ENCODE results near the gene KRTAP5-11.
"Not testable (repeated sequence)": the region's sequence is repeated elsewhere in the genome, so short reads cannot be mapped to it uniquely, and the experiment has no call there.

DNA sequence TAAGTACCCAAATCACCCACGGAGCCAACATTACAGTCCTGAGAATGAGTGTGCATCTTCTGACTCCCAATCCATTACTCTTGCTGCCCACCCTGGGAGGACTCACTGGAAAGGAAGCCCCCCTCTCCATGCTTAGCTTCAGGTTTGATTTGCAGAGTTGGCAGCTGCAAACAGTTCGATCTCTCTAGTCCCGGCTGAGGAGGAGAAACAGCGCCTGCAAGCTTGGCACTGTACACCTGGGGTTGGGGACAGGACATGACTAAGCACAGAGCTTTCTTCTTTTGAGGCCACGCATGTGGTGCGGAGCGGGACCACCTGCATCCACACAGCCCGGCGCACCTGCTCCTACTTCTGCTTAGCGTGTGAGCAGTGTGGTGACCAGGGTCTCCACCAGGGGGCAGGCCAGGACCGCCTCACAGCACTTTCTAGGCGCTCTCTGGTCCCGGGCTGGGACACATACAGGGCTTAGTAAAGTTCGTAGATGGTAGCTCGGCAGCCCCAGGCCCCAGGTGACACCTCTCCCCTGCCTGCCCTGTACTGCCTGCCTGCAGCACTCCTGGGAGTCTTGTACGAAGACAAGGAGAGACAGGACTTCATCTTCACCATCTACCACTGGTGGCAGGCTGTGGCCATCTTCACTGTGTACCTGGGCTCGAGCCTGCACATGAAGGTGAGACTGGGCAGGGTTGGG, 22.3 kb upstream of the KRTAP5-11 start:
- TF ChIP-seq, protein P1, sequence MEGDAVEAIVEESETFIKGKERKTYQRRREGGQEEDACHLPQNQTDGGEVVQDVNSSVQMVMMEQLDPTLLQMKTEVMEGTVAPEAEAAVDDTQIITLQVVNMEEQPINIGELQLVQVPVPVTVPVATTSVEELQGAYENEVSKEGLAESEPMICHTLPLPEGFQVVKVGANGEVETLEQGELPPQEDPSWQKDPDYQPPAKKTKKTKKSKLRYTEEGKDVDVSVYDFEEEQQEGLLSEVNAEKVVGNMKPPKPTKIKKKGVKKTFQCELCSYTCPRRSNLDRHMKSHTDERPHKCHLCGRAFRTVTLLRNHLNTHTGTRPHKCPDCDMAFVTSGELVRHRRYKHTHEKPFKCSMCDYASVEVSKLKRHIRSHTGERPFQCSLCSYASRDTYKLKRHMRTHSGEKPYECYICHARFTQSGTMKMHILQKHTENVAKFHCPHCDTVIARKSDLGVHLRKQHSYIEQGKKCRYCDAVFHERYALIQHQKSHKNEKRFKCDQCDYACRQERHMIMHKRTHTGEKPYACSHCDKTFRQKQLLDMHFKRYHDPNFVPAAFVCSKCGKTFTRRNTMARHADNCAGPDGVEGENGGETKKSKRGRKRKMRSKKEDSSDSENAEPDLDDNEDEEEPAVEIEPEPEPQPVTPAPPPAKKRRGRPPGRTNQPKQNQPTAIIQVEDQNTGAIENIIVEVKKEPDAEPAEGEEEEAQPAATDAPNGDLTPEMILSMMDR (IDR thresholded peaks at IDR 0.05) = peak in 4 of 6 experiments; percentile 35 to 56 (median 48)
- TF ChIP-seq POLR2A (IDR thresholded peaks at IDR 0.05) = not testable (repeated sequence)
